ENCODE measurements around the gene MRPL58.

GRCh38 chr17:74994440-74994839, 18.0 kb upstream of the MRPL58 start:
- TF ChIP-seq CTCF (IDR thresholded peaks at IDR 0.05) = no peak
- TF ChIP-seq POLR2A (IDR thresholded peaks at IDR 0.05) = no peak
